ENCODE measurements around the gene EIF4G1. TPM values are rescaled to one million over a fixed set of nuclear protein-coding genes. Genes with fewer than 3 reads are reported as not detected.

EIF4G1 gene
- total and polyA plus RNA-seq, 2 of the 8 experiments (the other 6 are each of a cell fraction or from before 2014, with no cell fraction given) = 318 to 473 TPM

DNA sequence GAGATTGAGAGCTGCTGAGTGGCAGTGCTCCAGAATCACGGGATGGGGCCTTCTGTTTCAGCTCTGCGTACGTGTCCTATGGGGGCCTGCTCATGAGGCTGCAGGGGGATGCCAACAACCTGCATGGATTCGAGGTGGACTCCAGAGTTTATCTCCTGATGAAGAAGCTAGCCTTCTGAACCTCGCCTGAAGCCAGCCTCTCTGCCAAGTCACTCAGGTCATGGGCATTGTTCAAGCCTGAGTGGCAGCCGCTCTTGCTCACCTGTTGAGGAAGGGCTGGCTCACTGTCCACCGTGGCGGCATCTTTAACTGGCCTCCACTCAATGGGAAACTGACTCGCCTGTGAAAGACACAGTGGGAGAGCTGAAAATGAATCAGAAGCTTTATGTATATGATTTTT, 53.7 kb downstream of the EIF4G1 start:
- H2AK5ac ChIP-seq (ENCODE audit: low read depth, low read length) = no peak overlapping the region
- H3K27me3 ChIP-seq (replicated peaks in 1 of 4; ENCODE audit: control insufficient read depth in 3 of 4, extremely low read depth in 1 of 4, insufficient read depth in 3 of 4, low read length in 3 of 4) = no peaks in the 10 kb centered on the region
- no peak overlapping the region for H3K4ac ChIP-seq (replicated peaks; ENCODE audit: insufficient read length, low read depth, low read length)
- H2BK12ac ChIP-seq (ENCODE audit: low read depth, low read length) = no peak overlapping the region
- no peak overlapping the region for H4K5ac ChIP-seq (ENCODE audit: insufficient read length, low read depth, low read length)
- H3K36me3 ChIP-seq (ENCODE audit: control insufficient read depth in 2 of 4, insufficient read depth in 4 of 4, low read length in 3 of 4) = peaks cover 6 to 32% (median 28%) of the 10 kb centered on the region in 4 experiments; a peak in 7 of 8 replicates
- H4K8ac ChIP-seq (ENCODE audit: extremely low read depth, insufficient read depth, low read length) = no peak overlapping the region
- H2BK120ac ChIP-seq (replicated peaks; ENCODE audit: low read depth, low read length) = no peak overlapping the region
- peaks cover 2% of the 10 kb centered on the region; the same call in 1 of the 2 replicates for H3K23me2 ChIP-seq (ENCODE audit: low read depth, low read length)
- ChIA-PET POLR2A (ENCODE audit: partially characterized antibody) (interaction anchor here (0.7 to 2.4 kb wide), 4 partner anchors 20 to 173 kb away, joined by 3 to 12 read pairs (median 3); partner anchors contain the start of gene FAM131A), CTCF (ENCODE audit: partially characterized antibody) (interaction anchor here (0.8 to 11.5 kb wide), 9 partner anchors 9 to 411 kb away, joined by 3 to 223 read pairs (median 5); no protein-coding TSS in a partner anchor)
- peaks cover 0 to 15% of the 10 kb centered on the region in 2 experiments; a peak in 2 of 4 replicates for H3K79me2 ChIP-seq (ENCODE audit: control insufficient read depth in 1 of 2, insufficient read depth in 2 of 2, low read length in 2 of 2)
- no peak overlapping the region for H3K4me3 ChIP-seq (ENCODE audit: extremely low read depth in 1 of 4, insufficient read depth in 2 of 4, low read depth in 3 of 4, low read length in 4 of 4)
- H3K9me3 ChIP-seq (ENCODE audit: insufficient read depth in 2 of 2, low read depth in 1 of 2, low read length in 1 of 2) = no peaks in the 10 kb centered on the region
- H3K23ac ChIP-seq (ENCODE audit: insufficient read length) = no peak overlapping the region
- H3K18ac ChIP-seq (ENCODE audit: extremely low read depth, low read length) = no peak overlapping the region
- H3K14ac ChIP-seq (ENCODE audit: insufficient read length) = no peak overlapping the region
- H3K4me2 ChIP-seq (ENCODE audit: insufficient read depth in 1 of 2, low read depth in 2 of 2, low read length in 2 of 2) = no peak overlapping the region
- H3K56ac ChIP-seq (replicated peaks; ENCODE audit: insufficient read length, low read depth, low read length) = no peak overlapping the region
- H3K9ac ChIP-seq (replicated peaks in 1 of 4; ENCODE audit: extremely low read depth in 1 of 4, low read depth in 3 of 4, low read length in 3 of 4) = no peak overlapping the region
- no peak overlapping the region for H4K91ac ChIP-seq (replicated peaks; ENCODE audit: insufficient read length, low read length)
- no peak overlapping the region for H2BK20ac ChIP-seq (ENCODE audit: low read length)
- DNase-seq (ENCODE audit: low read depth in 1 of 2, low spot score in 2 of 2) (no peak), FAIRE-seq (no peak)
- 98% methylated on average over 9 of the region's 9 CpGs; no CpG with 5 or more reads in 1 of the 2 experiments for WGBS, 2 experiments (ENCODE audit: extremely low coverage in 1 of 2, insufficient coverage in 1 of 2, insufficient read length in 1 of 2, insufficient replicate concordance in 2 of 2, low coverage in 1 of 2, low lambda C conversion rate in 2 of 2, missing lambda C conversion rate in 1 of 2)
- no peak overlapping the region for H2BK5ac ChIP-seq (ENCODE audit: low read depth, low read length)
- H2BK15ac ChIP-seq (ENCODE audit: low read length) = no peak overlapping the region
- H4K20me1 ChIP-seq (replicated peaks in 1 of 2; ENCODE audit: control insufficient read depth in 1 of 2, insufficient read depth in 2 of 2, low read length in 2 of 2) = peaks cover 4 to 20% of the 10 kb centered on the region in 2 experiments
- no peak overlapping the region for H2AFZ ChIP-seq (ENCODE audit: low read length)
- 0 out of 2 replicates have a peak, but pooled peaks cover 3% of the 10 kb centered on the region for H3K79me1 ChIP-seq (ENCODE audit: low read depth, low read length)
- no peak overlapping the region for H3K27ac ChIP-seq (ENCODE audit: low read depth, low read length)
- peaks cover 0 to 10% (median 6%) of the 10 kb centered on the region in 4 experiments; a peak in 6 of 7 replicates for H3K4me1 ChIP-seq (replicated peaks in 1 of 4; ENCODE audit: control insufficient read depth in 3 of 4, insufficient read depth in 4 of 4, low read length in 3 of 4)
- TF ChIP-seq POLR2AphosphoS5 (IDR thresholded peaks at IDR 0.05; ENCODE audit: low read depth, low read length) = no peak
- TF ChIP-seq POLR2A (IDR thresholded peaks at IDR 0.05; ENCODE audit: control extremely low read depth in 1 of 2, low read depth in 2 of 2, low read length in 2 of 2) = no peak
- TF ChIP-seq, protein P1, sequence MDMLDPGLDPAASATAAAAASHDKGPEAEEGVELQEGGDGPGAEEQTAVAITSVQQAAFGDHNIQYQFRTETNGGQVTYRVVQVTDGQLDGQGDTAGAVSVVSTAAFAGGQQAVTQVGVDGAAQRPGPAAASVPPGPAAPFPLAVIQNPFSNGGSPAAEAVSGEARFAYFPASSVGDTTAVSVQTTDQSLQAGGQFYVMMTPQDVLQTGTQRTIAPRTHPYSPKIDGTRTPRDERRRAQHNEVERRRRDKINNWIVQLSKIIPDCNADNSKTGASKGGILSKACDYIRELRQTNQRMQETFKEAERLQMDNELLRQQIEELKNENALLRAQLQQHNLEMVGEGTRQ (IDR thresholded peaks at IDR 0.05; ENCODE audit: low read length) = no peak
- no peak for TF ChIP-seq FOSL1 (IDR thresholded peaks at IDR 0.05; ENCODE audit: insufficient read depth, low read depth, low read length)
- TF ChIP-seq, protein P2, sequence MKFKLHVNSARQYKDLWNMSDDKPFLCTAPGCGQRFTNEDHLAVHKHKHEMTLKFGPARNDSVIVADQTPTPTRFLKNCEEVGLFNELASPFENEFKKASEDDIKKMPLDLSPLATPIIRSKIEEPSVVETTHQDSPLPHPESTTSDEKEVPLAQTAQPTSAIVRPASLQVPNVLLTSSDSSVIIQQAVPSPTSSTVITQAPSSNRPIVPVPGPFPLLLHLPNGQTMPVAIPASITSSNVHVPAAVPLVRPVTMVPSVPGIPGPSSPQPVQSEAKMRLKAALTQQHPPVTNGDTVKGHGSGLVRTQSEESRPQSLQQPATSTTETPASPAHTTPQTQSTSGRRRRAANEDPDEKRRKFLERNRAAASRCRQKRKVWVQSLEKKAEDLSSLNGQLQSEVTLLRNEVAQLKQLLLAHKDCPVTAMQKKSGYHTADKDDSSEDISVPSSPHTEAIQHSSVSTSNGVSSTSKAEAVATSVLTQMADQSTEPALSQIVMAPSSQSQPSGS (IDR thresholded peaks at IDR 0.05; ENCODE audit: low read length) = no peak
- TF ChIP-seq HDAC6 (IDR thresholded peaks at IDR 0.05; ENCODE audit: low read depth, low read length) = no peak

Measured in H1 (cell line).